AG08395 (cell line): ENCODE measurements around the gene ZNF709.
"Not testable (repeated sequence)": the region's sequence is repeated elsewhere in the genome, so short reads cannot be mapped to it uniquely, and the experiment has no call there.

ENCODE experiments used
- DNase-seq: peaks from one replicate; pipeline ENCODE4 v3.0.0; 2012; ENCODE audit warnings: mixed read lengths, low spot score

Gene ZNF709

DNA sequence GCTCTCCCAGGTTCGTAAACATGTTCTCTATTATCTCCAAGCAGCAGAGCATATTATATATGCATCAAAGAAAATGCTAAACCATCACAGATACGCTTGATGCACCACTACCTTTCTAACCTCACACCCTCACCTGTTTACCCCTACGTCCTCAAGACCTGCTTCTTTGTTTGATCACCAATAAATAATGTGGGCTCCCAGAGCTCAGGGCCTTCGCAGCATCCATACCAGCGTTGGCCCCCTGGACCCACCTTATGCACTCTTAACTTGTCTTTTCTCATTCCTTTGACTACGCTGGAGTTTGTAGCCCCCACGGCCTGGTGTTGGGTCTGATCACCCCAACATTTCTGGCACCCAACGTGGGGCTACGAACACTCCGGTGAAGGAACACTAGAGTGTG is 33.8 kb downstream of the ZNF709 start:
- DNase-seq: no peak

DNA sequence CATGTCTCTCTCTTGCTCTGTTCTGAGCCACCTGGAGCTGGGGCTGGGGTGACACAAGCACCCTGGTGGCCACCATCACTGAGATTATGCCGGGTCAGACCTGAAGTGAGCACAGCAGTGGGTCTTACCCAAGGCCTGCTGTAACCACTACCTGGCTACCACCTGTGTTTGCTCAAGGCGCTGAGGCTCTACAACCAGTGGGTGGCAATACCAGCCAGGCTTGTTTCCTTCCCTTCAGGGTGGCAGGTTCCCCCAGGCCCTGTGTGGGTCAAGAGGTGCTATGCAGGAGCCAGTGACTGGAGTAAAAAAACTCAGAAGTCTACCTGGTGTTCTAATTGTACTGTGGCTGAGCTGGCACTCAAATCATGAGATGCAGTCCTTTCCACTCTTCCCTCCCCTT is 35.8 kb downstream of the ZNF709 start:
- no peak for DNase-seq

DNA sequence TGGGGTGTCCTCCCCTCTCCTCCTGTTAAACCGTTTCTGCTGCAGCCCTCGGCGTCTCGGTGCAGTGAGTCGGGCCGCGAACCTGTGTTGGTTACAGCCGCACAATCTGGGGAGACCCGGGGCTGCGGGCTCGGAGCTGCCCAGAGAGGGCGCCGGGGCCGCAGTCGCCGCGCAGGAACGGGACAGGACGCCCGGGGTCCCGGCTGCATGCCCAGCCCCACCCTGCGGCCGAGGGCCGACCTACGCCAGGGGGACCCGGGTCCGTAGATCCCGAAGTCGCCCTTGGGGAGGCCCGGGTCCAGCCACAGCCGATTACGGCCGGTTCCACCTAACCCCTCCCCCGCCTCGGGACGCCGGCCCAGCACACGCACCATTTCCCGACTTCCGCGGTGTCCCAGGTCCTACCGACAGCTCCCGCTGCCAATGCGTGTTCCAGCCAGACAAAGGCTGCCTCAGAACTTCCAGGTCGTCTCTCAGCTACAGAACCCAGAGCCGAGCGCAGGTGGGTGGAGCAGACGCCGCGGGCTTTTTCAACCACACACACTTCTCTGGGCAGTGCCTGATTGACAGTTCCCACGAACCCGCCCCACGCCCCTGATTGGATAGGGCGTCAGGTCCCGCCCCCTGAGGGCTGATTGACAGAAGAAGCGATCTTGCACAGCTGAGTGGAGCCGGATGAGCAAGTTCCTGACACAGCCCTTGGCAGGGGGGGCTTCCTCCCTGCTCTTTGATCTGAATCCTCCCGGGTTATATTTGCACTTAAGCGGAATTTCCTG is 43.9 kb downstream of the ZNF709 start, which contains the start of gene ZNF443:
ZNF443 (minus strand) TSS at position 481 of the 776 bp plus-strand sequence; CDS start at position 374, 107 bp downstream.
- peak; percentile 93 for DNase-seq

DNA sequence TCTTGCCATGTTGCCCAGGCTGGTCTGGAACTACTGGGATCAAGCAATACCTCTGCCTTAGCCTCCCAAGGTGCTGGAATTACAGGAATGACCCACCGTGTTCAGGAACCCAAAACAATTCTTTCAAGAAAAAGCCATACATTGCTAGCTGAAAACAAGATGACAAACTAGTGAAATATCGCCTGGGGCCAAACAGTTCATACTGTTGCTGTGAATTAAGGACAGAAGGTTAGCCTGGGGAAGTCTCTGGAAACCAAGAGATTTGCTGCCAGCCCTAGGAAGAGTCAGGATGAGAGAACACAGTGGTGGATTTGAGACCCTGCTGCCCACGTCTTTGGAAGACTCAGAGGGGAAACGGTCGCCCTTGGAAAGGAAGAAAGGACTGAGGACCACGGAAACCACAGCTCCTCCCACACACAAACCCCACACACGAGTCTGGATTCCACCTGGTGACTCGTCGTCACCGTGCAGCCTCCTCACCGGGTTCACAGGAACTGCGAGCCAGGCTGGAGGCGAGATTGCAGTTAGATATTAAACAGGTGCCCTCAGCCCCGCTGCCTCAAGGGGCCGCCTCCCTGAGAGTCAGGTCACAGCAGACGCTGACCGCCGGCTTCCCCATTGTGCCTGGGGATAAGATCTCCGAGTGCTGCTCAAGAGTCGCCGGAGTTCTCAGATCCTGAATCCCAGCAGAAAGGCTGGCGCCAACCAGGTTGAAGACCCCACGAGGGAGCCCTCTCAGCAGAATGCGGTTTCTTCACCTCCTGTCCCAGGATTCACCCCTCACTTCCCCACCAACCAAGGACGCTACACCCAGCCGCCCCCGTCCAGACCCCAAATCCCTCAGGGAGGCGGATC is 44.7 kb downstream of the ZNF709 start:
- DNase-seq: not testable (repeated sequence)

DNA sequence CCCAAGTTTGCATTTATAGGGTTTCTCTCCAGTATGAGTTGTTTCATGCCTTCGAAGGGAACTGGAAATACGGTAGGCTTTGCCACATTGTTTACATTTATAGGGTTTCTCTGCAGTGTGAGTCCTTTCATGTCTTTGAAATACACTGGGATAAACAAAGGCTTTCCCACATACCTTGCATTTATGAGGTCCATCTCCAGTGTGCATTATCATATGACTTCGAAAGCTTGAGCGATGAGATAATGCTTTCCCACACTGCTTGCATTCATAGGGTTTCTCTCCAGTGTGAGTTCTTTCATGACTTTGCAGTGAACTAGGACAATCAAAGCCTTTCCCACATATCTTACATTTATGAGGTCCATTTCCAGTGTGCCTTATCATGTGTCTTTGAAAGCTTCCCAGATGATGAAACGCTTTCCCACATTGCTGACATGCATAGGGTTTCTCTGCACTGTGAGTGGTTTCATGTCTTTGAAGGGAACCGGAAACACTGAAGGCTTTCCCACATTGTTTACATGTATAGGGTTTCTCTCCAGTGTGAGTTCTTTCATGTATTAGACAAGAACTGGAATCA is 53.8 kb downstream of the ZNF709 start:
- DNase-seq: not testable (repeated sequence)

DNA sequence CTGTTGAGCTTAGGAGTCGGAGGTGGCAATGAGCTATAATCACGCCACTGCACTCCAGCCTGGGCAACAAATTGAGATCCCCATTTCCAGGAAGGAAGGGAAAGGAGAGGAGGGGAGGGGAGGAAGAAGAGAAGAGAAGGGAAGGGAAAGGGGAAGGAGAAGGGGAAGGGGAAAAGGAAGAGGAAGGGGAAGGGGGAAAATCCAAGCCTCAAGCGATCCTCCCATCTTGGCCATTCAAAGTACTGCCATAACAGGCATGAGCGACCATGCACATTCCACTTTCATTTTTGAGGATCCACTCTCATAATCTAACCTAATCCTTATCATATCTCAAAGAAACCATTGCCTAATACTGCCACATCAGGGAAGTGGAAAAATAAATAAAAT is 58.7 kb downstream of the ZNF709 start:
- DNase-seq: no peak

DNA sequence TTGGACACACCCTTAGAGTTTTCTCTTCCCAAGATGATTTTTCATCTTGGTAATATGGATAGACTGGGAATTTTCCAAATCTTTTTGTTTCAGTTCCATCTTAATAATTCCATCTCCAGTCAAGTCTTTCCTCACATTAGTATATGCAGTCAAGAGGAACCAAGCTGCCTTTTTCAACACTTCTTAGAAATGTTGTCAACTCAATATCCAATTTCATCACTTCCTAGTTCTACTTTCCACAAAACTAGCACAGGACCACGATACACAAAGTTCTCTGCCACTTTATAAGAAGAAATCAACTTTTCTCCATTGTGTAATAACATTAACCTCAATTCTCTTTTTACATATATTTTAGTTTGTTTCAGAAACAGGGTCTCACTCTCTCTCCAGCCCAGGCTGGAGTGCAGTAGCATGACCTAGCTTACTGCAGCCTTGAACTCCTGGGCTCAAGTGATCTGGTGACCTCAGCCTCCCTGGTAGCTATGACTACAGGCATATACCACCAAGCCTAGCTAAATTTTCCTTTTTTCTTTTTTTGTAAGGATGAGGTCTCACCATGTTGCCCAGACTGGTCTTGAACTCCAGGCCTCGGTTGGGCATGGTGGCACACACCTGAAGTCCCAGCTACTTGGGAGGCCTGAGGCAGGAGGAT is 59.3 kb downstream of the ZNF709 start:
- DNase-seq: no peak

DNA sequence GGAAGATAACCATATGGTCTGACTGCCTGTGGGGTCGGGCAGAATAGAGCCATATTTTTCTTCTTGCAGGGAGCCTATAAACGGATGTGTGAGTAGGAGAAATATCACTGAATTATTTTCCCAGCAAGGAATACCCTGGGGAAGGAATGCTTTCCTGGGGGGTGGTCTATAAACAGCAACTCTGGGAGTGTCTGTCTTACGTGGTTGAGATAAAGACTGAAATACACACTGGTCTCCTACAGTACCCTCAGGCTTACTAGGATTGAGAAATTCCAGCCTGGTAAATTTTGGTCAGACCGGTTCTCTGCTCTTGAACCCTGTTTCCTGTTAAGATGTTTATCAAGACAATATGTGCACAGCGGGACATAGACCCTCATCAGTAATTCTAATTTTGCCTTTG is 67.3 kb downstream of the ZNF709 start:
- DNase-seq: not testable (repeated sequence)

DNA sequence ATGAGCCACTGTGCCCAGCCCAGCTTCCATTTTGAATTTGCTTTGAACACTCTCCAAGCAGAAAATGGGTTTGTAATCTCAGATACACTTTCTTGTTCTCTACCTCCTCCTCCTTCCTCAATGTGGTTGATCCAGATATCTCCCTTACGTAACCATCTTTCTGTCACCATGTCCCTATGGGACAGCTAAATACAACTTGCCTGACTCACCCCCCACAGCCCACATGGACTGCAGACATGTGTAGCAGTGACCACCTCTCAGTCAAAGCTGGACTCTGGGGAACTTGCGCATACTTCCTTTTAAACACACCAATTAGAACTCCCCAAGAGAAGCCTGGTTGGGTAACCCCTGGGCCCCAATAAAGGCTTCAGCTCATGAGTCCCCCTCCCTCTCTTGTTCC is 72.7 kb downstream of the ZNF709 start:
- no peak for DNase-seq
